ENCODE measurements around the gene ZBTB46. TPM values are rescaled to one million over a fixed set of nuclear protein-coding genes. Genes with fewer than 3 reads are reported as not detected.

ZBTB46 gene
- total RNA-seq, 1 experiment from 2014 or later, result 10.7 TPM

DNA sequence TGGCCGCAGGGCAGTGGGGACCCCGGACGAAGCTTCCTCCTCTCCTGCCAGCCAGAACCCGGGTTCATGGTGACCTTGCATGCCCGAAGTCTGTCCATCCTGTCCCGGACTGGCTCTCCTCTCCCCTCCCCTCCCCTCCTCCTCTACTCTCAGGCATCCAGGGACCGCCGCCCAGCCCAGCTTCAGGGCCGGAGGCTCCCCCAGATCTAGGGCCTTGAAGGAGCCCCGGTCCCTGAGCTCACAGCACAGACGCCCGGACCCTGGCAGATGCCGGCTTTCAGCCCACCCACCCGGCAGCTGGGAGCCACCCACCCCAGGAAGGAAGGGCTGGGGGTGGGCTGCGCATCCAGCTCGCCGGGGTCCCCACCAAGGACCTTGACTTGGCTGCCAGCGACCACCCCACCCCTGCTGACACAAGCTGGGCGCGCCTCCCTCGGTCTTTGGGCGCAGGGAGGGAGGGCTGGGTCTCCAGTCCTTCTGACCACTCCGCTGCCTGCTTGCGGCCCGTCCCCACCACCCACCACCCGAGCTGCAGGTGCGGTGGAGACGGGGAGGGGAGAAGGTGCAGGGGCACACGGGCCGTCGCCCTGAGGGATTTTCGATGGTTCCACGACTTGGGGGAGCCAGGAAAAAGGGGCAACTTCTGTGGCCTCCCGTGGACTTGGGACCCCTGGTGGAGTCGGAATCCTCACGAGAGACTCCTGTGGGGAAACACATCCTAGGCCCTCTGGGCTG lies 24.5 kb upstream of the ZBTB46 start:
- DNase-seq (ENCODE audit: low read depth, low spot score) (no peak), ATAC-seq (no peak)
- intact Hi-C loops (cut with micrococcal nuclease), result no loop called here
- H3K4me3 ChIP-seq (replicated peaks in 1 of 2; ENCODE audit: low read depth in 1 of 2, low read length in 2 of 2), result no peak overlapping the region
- H3K9me2 ChIP-seq (ENCODE audit: insufficient read depth), result no peaks in the 10 kb centered on the region
- no TSS peak for BruUV-seq (replicated peaks)
- no peak overlapping the region for H3K9ac ChIP-seq (ENCODE audit: low read length)
- H3K9me3 ChIP-seq (ENCODE audit: control insufficient read depth in 1 of 2, insufficient read depth in 1 of 2, low read depth in 1 of 2, low read length in 2 of 2), result no peaks in the 10 kb centered on the region
- ChIA-PET POLR2A (interaction anchor here (1.5 kb wide), 1 partner anchor 9 kb away, joined by 6 read pairs; the partner anchor contains the start of gene TPD52L2), CTCF (no interaction called here), RAD21 (ENCODE audit: low non-redundant PET in 1 of 2, low total read pairs in 2 of 2, uncharacterized antibody in 2 of 2, unreplicated experiment in 2 of 2) (no interaction called here)
- H4K20me1 ChIP-seq (ENCODE audit: insufficient read depth), result no peaks in the 10 kb centered on the region
- no peak for TF ChIP-seq RAD21 (IDR thresholded peaks at IDR 0.05; ENCODE audit: low read depth)
- no peak for TF ChIP-seq YY1 (IDR thresholded peaks at IDR 0.05; ENCODE audit: extremely low read depth, insufficient replicate concordance, low read depth, low read length)
- TF ChIP-seq, protein P1, sequence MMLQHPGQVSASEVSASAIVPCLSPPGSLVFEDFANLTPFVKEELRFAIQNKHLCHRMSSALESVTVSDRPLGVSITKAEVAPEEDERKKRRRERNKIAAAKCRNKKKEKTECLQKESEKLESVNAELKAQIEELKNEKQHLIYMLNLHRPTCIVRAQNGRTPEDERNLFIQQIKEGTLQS (IDR thresholded peaks at IDR 0.05), result no peak
- TF ChIP-seq ZFX (IDR thresholded peaks at IDR 0.05), result no peak
- no peak for TF ChIP-seq POLR2A (IDR thresholded peaks at IDR 0.05; ENCODE audit: borderline replicate concordance, extremely low read depth, insufficient read depth, insufficient read length)
- TF ChIP-seq, protein P2, sequence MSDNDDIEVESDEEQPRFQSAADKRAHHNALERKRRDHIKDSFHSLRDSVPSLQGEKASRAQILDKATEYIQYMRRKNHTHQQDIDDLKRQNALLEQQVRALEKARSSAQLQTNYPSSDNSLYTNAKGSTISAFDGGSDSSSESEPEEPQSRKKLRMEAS (IDR thresholded peaks at IDR 0.05), result no peak
- no peak for TF ChIP-seq CEBPB (IDR thresholded peaks at IDR 0.05; ENCODE audit: low read depth)
- no peak for TF ChIP-seq SIN3A (IDR thresholded peaks at IDR 0.05; ENCODE audit: low read depth)
- no peak for TF ChIP-seq ELF1 (IDR thresholded peaks at IDR 0.05; ENCODE audit: borderline replicate concordance, low read depth)
- no peak for TF ChIP-seq CBX3 (IDR thresholded peaks at IDR 0.05; ENCODE audit: low read depth)
- TF ChIP-seq ZNF274 (IDR thresholded peaks at IDR 0.05; ENCODE audit: low read depth, low read length), result no peak
- no peak for TF ChIP-seq TCF7L2 (IDR thresholded peaks at IDR 0.05; ENCODE audit: borderline replicate concordance, extremely low read depth, insufficient read depth, insufficient read length)
- TF ChIP-seq, protein P3, sequence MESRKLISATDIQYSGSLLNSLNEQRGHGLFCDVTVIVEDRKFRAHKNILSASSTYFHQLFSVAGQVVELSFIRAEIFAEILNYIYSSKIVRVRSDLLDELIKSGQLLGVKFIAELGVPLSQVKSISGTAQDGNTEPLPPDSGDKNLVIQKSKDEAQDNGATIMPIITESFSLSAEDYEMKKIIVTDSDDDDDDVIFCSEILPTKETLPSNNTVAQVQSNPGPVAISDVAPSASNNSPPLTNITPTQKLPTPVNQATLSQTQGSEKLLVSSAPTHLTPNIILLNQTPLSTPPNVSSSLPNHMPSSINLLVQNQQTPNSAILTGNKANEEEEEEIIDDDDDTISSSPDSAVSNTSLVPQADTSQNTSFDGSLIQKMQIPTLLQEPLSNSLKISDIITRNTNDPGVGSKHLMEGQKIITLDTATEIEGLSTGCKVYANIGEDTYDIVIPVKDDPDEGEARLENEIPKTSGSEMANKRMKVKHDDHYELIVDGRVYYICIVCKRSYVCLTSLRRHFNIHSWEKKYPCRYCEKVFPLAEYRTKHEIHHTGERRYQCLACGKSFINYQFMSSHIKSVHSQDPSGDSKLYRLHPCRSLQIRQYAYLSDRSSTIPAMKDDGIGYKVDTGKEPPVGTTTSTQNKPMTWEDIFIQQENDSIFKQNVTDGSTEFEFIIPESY (IDR thresholded peaks at IDR 0.05; ENCODE audit: extremely low read depth, insufficient replicate concordance, low read length), result no peak
- no peak for TF ChIP-seq SRF (IDR thresholded peaks at IDR 0.05; ENCODE audit: low read depth)
- no peak for TF ChIP-seq JUND (IDR thresholded peaks at IDR 0.05)
- no peak for TF ChIP-seq EZH2 (IDR thresholded peaks at IDR 0.05)
- no peak for TF ChIP-seq EGR1 (IDR thresholded peaks at IDR 0.05; ENCODE audit: low read depth)
- no peak for TF ChIP-seq SP1 (IDR thresholded peaks at IDR 0.05; ENCODE audit: low read depth)
- TF ChIP-seq, protein P4, sequence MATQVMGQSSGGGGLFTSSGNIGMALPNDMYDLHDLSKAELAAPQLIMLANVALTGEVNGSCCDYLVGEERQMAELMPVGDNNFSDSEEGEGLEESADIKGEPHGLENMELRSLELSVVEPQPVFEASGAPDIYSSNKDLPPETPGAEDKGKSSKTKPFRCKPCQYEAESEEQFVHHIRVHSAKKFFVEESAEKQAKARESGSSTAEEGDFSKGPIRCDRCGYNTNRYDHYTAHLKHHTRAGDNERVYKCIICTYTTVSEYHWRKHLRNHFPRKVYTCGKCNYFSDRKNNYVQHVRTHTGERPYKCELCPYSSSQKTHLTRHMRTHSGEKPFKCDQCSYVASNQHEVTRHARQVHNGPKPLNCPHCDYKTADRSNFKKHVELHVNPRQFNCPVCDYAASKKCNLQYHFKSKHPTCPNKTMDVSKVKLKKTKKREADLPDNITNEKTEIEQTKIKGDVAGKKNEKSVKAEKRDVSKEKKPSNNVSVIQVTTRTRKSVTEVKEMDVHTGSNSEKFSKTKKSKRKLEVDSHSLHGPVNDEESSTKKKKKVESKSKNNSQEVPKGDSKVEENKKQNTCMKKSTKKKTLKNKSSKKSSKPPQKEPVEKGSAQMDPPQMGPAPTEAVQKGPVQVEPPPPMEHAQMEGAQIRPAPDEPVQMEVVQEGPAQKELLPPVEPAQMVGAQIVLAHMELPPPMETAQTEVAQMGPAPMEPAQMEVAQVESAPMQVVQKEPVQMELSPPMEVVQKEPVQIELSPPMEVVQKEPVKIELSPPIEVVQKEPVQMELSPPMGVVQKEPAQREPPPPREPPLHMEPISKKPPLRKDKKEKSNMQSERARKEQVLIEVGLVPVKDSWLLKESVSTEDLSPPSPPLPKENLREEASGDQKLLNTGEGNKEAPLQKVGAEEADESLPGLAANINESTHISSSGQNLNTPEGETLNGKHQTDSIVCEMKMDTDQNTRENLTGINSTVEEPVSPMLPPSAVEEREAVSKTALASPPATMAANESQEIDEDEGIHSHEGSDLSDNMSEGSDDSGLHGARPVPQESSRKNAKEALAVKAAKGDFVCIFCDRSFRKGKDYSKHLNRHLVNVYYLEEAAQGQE (IDR thresholded peaks at IDR 0.05; ENCODE audit: low read depth), result no peak
- no peak for TF ChIP-seq POLR2AphosphoS5 (IDR thresholded peaks at IDR 0.05; ENCODE audit: low read depth, low read length)
- H3K4me1 ChIP-seq (ENCODE audit: control insufficient read depth in 1 of 2, insufficient read depth in 2 of 2, low read length in 2 of 2), result peaks cover 8 to 29% of the 10 kb centered on the region in 2 experiments; a peak in 3 of 4 replicates
- no peak overlapping the region for H3K27ac ChIP-seq (ENCODE audit: low read depth, low read length)
- no peak overlapping the region for H2AFZ ChIP-seq (ENCODE audit: low read depth, low read length, poor library complexity, severe bottlenecking)
- H3K4me2 ChIP-seq (ENCODE audit: low read length), result no peak overlapping the region
- no peaks in the 10 kb centered on the region for H3K36me3 ChIP-seq (ENCODE audit: control insufficient read depth in 1 of 2, insufficient read depth in 2 of 2, low read length in 2 of 2)
- no peaks in the 10 kb centered on the region for H3K27me3 ChIP-seq (ENCODE audit: insufficient read depth, low read length)
- no peaks in the 10 kb centered on the region for H3K79me2 ChIP-seq (ENCODE audit: insufficient read depth, low read length)

Measured in HCT116 (cell line).